ENCODE results near the gene EPG5. TPM values are rescaled to one million over a fixed set of nuclear protein-coding genes. Genes with fewer than 3 reads are reported as not detected.

The EPG5 gene
- total and polyA plus RNA-seq, 2 of the 4 experiments (the other 2 are of a cell fraction), result 37.3 to 114 TPM

- H2AK9ac ChIP-seq (replicated peaks; ENCODE audit: low read depth, low read length, poor library complexity), result no peak overlapping the region
- H3K4me3 ChIP-seq (ENCODE audit: insufficient read depth, low read depth, low read length), result no peak overlapping the region
- no peak overlapping the region for H3K9ac ChIP-seq (ENCODE audit: low read depth, low read length)
- no peak overlapping the region for H3K56ac ChIP-seq (ENCODE audit: extremely low read depth, insufficient read depth, low read length)
- H3K27ac ChIP-seq (ENCODE audit: insufficient read depth, low read length), result no peak overlapping the region
- ChIA-PET POLR2A (ENCODE audit: unreplicated experiment) (no interaction called here), CTCF (interaction anchor here (0.6 kb wide), 1 partner anchor 194 kb away, joined by 5 read pairs; no protein-coding TSS in a partner anchor)
- H2BK20ac ChIP-seq (ENCODE audit: low read depth, low read length), result no peak overlapping the region; the same call in 1 of the 2 replicates
- intact Hi-C loops (cut with micrococcal nuclease), result no loop called here
- WGBS, 2 experiments (ENCODE audit: extremely low coverage in 2 of 2, insufficient read length in 1 of 2), result no CpG with 5 or more reads among the region's 1 CpG
- no peak for TF ChIP-seq CHD1 (IDR thresholded peaks at IDR 0.05; ENCODE audit: low read depth, low read length)
- TF ChIP-seq RFX5 (IDR thresholded peaks at IDR 0.05; ENCODE audit: low read depth, low read length), result no peak
- TF ChIP-seq FOS (IDR thresholded peaks at IDR 0.05; ENCODE audit: low read depth, low read length), result no peak
- no peak for TF ChIP-seq POLR2A (IDR thresholded peaks at IDR 0.05; ENCODE audit: low read depth, low read length)
- TF ChIP-seq RAD21 (IDR thresholded peaks at IDR 0.05; ENCODE audit: low read length), result no peak
- TF ChIP-seq MXI1 (IDR thresholded peaks at IDR 0.05; ENCODE audit: borderline replicate concordance, low read depth, low read length), result no peak
- TF ChIP-seq NFE2L2 (IDR thresholded peaks at IDR 0.05; ENCODE audit: low read depth, low read length), result no peak
- no peak for TF ChIP-seq BHLHE40 (IDR thresholded peaks at IDR 0.05; ENCODE audit: low read depth, low read length)
- TF ChIP-seq MAZ (IDR thresholded peaks at IDR 0.05; ENCODE audit: borderline replicate concordance, low read depth, low read length), result no peak
- H4K5ac ChIP-seq (ENCODE audit: low read depth, low read length), result no peak overlapping the region
- H3K23ac ChIP-seq (ENCODE audit: low read depth, low read length), result no peak overlapping the region; the same call in 1 of the 2 replicates
- no peak overlapping the region for H3K18ac ChIP-seq (ENCODE audit: low read depth, low read length)
- H3K9me1 ChIP-seq (ENCODE audit: insufficient read depth, low read length), result 0 out of 2 replicates have a peak, but pooled peaks cover under 1% of the 10 kb centered on the region
- H3K4me2 ChIP-seq (ENCODE audit: low read depth, low read length), result no peak overlapping the region
- dilution Hi-C loops (cut with HindIII; ENCODE audit: low sequenced_read_pairs, unreplicated experiment), result no loop called here
- DNase-seq (no peak), ATAC-seq (ENCODE audit: low read depth) (no peak)
- H3K4ac ChIP-seq (ENCODE audit: low read depth, low read length), result no peak overlapping the region
- no peaks in the 10 kb centered on the region for H3K9me3 ChIP-seq (ENCODE audit: control insufficient read depth, insufficient read depth, low read length)
- H4K20me1 ChIP-seq (ENCODE audit: insufficient read depth, low read length), result no peaks in the 10 kb centered on the region
- no peak overlapping the region for H4K91ac ChIP-seq (ENCODE audit: insufficient read depth, low read depth, low read length)
- H2AFZ ChIP-seq (replicated peaks; ENCODE audit: low read length, poor library complexity), result peak overlapping the region; percentile 48
- H2BK120ac ChIP-seq (ENCODE audit: low read depth, low read length), result no peak overlapping the region
- no TSS peak for BruUV-seq (replicated peaks)
- H2BK15ac ChIP-seq (ENCODE audit: low read depth, low read length), result no peak overlapping the region
- H2BK5ac ChIP-seq (ENCODE audit: low read depth, low read length, poor library complexity, severe bottlenecking), result no peak overlapping the region
- no peak overlapping the region; the same call in 1 of the 2 replicates for H2AK5ac ChIP-seq (ENCODE audit: low read depth, low read length)
- no peaks in the 10 kb centered on the region for H3K79me1 ChIP-seq (ENCODE audit: low read depth in 1 of 2, low read length in 2 of 2)
- no peak overlapping the region for H4K8ac ChIP-seq (ENCODE audit: low read depth in 2 of 2, low read length in 2 of 2)
- in situ Hi-C loops (cut with MboI; ENCODE audit: low sequenced_read_pairs), result loop anchor here (5.0 kb wide), 1 partner anchor 94 kb away; the partner anchor contains the start of gene PSTPIP2
- H3K36me3 ChIP-seq (ENCODE audit: control insufficient read depth, insufficient read depth, low read length), result no peaks in the 10 kb centered on the region
- no peaks in the 10 kb centered on the region for H3K27me3 ChIP-seq (ENCODE audit: control insufficient read depth, insufficient read depth, low read length)
- H3K14ac ChIP-seq (replicated peaks; ENCODE audit: low read depth, low read length), result no peak overlapping the region
- H3K4me1 ChIP-seq (ENCODE audit: control insufficient read depth, insufficient read depth, low read length), result 0 out of 2 replicates have a peak, but pooled peaks cover 2% of the 10 kb centered on the region
Measured at GRCh38 chr18:45978084-45978483, 11.0 kb upstream of the EPG5 start.

Measured in IMR-90 (cell line).